ENCODE results near the gene POLN. TPM values are rescaled to one million over a fixed set of nuclear protein-coding genes. Genes with fewer than 3 reads are reported as not detected.

The POLN gene
- total RNA-seq, 2 experiments from 2014 or later: 2.1 to 2.3 TPM

- Mint-ChIP-seq H3K36me3 (ENCODE audit: low read depth) (no peaks in the 10 kb centered on the region), H3K27ac (no peak overlapping the region), H3K9me3 (no peaks in the 10 kb centered on the region), H3K27me3 (peaks cover 23% of the 10 kb centered on the region), H3K4me1 (ENCODE audit: low read depth) (no peaks in the 10 kb centered on the region), H3K4me3 (no peak overlapping the region)
- no peak for TF ChIP-seq CTCF (IDR thresholded peaks at IDR 0.05)
- H3K4me3 ChIP-seq (ENCODE audit: low read length): no peak overlapping the region
- peak in 1 of 14 experiments; percentile 15 for DNase-seq
- ChIA-PET POLR2A (interaction anchor here (1.3 kb wide), 1 partner anchor 36 kb away, joined by 4 read pairs; the partner anchor contains the start of gene NELFA), CTCF (no interaction called here)
- intact Hi-C loops (cut with DNase I, micrococcal nuclease): no loop called here
- peaks cover 0 to 37% of the 10 kb centered on the region in 2 experiments for H3K9me3 ChIP-seq (ENCODE audit: control insufficient read depth in 1 of 2, insufficient read depth in 1 of 2, low read length in 2 of 2)
- no peak overlapping the region for H3K27ac ChIP-seq (ENCODE audit: low read depth in 1 of 2, low read length in 2 of 2)
- no peaks in the 10 kb centered on the region for H3K36me3 ChIP-seq (ENCODE audit: insufficient read depth, low read length)
- peaks cover 27% of the 10 kb centered on the region for H3K4me1 ChIP-seq (ENCODE audit: insufficient read depth, low read length)
- no peak for ATAC-seq (ENCODE audit: poor library complexity)
- peaks cover 14 to 18% of the 10 kb centered on the region in 2 experiments for H3K27me3 ChIP-seq (ENCODE audit: control insufficient read depth in 1 of 2, insufficient read depth in 2 of 2, low read length in 2 of 2)
Observed at GRCh38 chr4:2045518-2045951, 196.4 kb downstream of the POLN start.

- peaks cover 16 to 18% of the 10 kb centered on the region in 2 experiments for H3K27me3 ChIP-seq (ENCODE audit: control insufficient read depth in 1 of 2, insufficient read depth in 2 of 2, low read length in 2 of 2)
- intact Hi-C loops (cut with DNase I, micrococcal nuclease): no loop called here
- no peak overlapping the region for H3K4me3 ChIP-seq (ENCODE audit: low read length)
- ChIA-PET POLR2A (interaction anchor here (1.3 kb wide), 1 partner anchor 36 kb away, joined by 4 read pairs; the partner anchor contains the start of gene NELFA), CTCF (no interaction called here)
- ATAC-seq (ENCODE audit: poor library complexity): no peak
- H3K4me3 Mint-ChIP-seq: no peak overlapping the region
- H3K9me3 Mint-ChIP-seq: no peaks in the 10 kb centered on the region
- no peaks in the 10 kb centered on the region for H3K36me3 ChIP-seq (ENCODE audit: insufficient read depth, low read length)
- peak in 1 of 14 experiments; percentile 28 for DNase-seq
- no peak overlapping the region for H3K27ac Mint-ChIP-seq
- TF ChIP-seq CTCF (IDR thresholded peaks at IDR 0.05): no peak
- peaks cover 0 to 37% of the 10 kb centered on the region in 2 experiments for H3K9me3 ChIP-seq (ENCODE audit: control insufficient read depth in 1 of 2, insufficient read depth in 1 of 2, low read length in 2 of 2)
- H3K27ac ChIP-seq (ENCODE audit: low read depth in 1 of 2, low read length in 2 of 2): no peak overlapping the region
- no peaks in the 10 kb centered on the region for H3K36me3 Mint-ChIP-seq (ENCODE audit: low read depth)
- H3K4me1 ChIP-seq (ENCODE audit: insufficient read depth, low read length): peaks cover 27% of the 10 kb centered on the region
- H3K4me1 Mint-ChIP-seq (ENCODE audit: low read depth): peaks cover 4% of the 10 kb centered on the region
- peaks cover 27% of the 10 kb centered on the region for H3K27me3 Mint-ChIP-seq
Observed at GRCh38 chr4:2044542-2045517, 197.1 kb downstream of the POLN start.

GRCh38 chr4:2044119-2044485 is 197.8 kb downstream of the POLN start:
- intact Hi-C loops (cut with DNase I, micrococcal nuclease): no loop called here
- no peaks in the 10 kb centered on the region for H3K36me3 ChIP-seq (ENCODE audit: insufficient read depth, low read length)
- H3K36me3 Mint-ChIP-seq (ENCODE audit: low read depth): no peaks in the 10 kb centered on the region
- H3K9me3 Mint-ChIP-seq: no peaks in the 10 kb centered on the region
- no peak for ATAC-seq (ENCODE audit: poor library complexity)
- H3K4me1 ChIP-seq (ENCODE audit: insufficient read depth, low read length): peaks cover 27% of the 10 kb centered on the region
- H3K27me3 ChIP-seq (ENCODE audit: control insufficient read depth in 1 of 2, insufficient read depth in 2 of 2, low read length in 2 of 2): peaks cover 18 to 20% of the 10 kb centered on the region in 2 experiments
- peak overlapping the region; percentile 60 for H3K4me3 Mint-ChIP-seq
- no peak overlapping the region for H3K27ac Mint-ChIP-seq
- no peak overlapping the region for H3K27ac ChIP-seq (ENCODE audit: low read depth in 1 of 2, low read length in 2 of 2)
- no peak for TF ChIP-seq CTCF (IDR thresholded peaks at IDR 0.05)
- POLR2A ChIA-PET: no interaction called here
- CTCF ChIA-PET: no interaction called here
- H3K27me3 Mint-ChIP-seq: peaks cover 27% of the 10 kb centered on the region
- peaks cover 0 to 37% of the 10 kb centered on the region in 2 experiments for H3K9me3 ChIP-seq (ENCODE audit: control insufficient read depth in 1 of 2, insufficient read depth in 1 of 2, low read length in 2 of 2)
- no peak overlapping the region for H3K4me3 ChIP-seq (ENCODE audit: low read length)
- peak in 1 of 14 experiments; percentile 19 for DNase-seq
- peaks cover 6% of the 10 kb centered on the region for H3K4me1 Mint-ChIP-seq (ENCODE audit: low read depth)
